GM11168 (cell line): Measurements from ENCODE around the gene APBA2.

Experiments used
- in situ Hi-C: fragments of 300-500 bp; cut with MboI; formaldehyde crosslinking; loops from one replicate; pipeline ENCODE4 v1.12.0; 2022; ENCODE audit warnings: low sequenced_read_pairs; ENCODE audit not compliant: unreplicated experiment

The APBA2 gene

GRCh38 chr15:29107971-29108645 lies 222.3 kb downstream of the APBA2 start:
- in situ Hi-C loops = no loop called here

GRCh38 chr15:29109762-29110161 lies 224.0 kb downstream of the APBA2 start:
- in situ Hi-C loops = no loop called here

- in situ Hi-C loops = no loop called here
Measured at GRCh38 chr15:29110176-29110575, 224.4 kb downstream of the APBA2 start.

DNA sequence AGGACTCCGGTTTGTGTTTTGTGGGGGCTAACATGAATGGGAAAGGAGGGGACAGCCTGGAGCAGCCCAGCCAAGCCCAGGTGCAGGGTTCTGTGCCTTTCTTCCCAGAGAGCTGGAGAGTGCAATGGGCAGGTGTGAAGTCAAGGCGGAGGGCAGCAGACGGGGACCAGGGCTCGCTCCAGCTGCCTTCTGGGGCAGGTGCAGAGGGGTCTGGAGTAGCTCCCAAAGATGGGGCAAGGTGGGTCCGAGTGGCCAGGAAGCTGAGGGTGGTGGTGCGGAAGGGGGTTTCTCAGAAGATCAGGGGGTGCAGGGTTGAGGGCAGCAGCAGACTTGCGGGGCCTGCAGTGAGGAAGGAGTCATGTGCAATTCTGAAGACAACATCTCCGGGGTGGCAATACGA lies 225.0 kb downstream of the APBA2 start:
- in situ Hi-C loops = no loop called here

DNA sequence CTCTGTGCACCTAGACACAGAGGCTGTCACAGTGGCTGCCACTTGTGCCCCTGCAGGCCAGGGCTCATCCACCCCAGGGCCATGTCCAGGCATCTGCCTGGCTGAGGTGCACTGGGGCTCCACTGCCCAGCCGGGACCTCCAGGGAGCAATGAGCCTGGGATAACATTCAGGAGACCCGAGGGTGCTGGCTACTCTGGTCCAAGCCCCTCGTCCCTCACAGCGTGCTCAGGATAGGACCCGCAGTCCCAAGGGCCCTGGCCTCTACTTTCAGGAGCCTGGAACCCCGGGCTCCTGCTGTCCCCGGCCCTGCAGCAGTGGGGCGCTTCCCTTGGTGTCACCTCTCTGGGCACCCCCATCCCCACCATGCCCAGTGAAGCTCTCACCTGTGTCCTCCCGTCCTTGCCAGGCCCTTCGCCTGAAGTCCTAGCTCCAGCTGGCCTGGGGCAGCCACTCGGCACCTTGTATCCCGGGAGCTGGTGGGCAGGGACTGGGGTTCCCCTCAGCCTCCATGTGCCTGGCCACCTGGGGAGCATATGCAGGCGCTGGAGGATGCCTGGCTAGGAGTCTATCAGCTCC lies 226.0 kb downstream of the APBA2 start:
- in situ Hi-C loops = no loop called here

GRCh38 chr15:29113336-29114220 lies 227.8 kb downstream of the APBA2 start:
- in situ Hi-C loops = no loop called here

DNA sequence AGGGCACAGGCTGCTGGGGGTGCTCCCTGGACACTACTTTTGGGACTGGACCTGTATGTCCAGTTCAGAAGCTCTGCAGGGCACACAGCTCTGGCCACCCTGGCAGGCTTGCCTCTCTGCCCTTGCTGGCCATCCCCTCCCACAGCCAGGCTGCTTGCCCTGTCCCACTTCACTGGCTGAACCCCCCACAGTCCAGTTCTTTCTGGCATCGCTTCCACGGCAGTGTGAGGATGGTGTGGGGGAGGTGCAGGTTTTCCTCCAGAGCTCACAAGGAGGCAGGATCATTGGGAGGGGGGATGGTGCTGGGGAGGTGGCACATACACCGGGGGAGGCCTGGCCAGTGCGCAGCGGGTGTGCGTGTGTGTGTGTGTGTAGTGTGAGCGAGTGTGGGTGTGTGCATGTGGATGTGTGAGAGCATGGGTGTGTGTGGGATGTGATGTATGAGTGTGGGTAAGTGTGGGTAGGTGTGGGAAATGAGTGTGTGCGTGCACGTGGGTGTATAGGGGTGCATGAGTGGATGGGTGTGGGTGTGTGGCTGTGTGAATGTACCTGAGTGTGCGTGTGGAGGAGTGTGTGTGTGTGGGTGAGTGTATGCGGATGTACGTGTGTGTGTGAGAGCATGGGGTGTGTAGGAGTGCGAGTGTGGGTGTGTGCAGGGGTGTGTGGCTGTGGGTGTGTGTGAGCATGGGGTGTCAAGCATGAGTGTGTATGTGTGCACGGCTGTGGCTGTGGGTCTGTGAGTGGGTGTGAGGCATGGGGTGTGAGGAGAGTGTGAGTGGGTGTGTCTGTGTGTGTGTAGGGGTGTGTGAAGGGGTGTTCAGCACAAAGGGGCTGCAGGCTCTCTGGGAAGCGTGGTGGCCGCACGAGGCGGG lies 228.7 kb downstream of the APBA2 start:
- in situ Hi-C loops = no loop called here

- in situ Hi-C loops = no loop called here
Measured at GRCh38 chr15:29115093-29115991, 229.6 kb downstream of the APBA2 start.

GRCh38 chr15:29116970-29117700 lies 231.4 kb downstream of the APBA2 start:
- in situ Hi-C loops = no loop called here

- in situ Hi-C loops = no loop called here
Measured at GRCh38 chr15:29117778-29118177, 232.0 kb downstream of the APBA2 start.

DNA sequence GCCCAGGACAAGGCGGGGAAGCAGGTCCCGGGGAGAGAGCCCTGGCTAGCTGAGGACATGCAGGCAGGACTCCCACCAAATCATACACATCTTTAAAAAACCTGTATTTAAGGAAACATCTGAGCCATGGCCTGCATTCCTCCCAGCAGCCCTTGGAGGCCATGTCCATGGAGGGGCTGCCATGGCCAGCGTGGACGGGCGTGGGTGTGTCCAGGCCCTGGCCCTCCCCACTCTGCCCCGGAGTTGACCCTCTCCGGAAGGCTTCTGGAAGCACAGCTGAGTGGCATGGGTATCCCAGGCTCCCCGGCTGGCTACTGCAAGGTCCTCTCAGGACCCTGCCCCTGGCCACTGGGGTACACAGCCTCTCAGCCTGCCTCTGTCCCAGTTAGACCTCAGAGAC lies 234.1 kb downstream of the APBA2 start:
- in situ Hi-C loops = no loop called here

GRCh38 chr15:29120593-29121368 lies 235.0 kb downstream of the APBA2 start:
- in situ Hi-C loops = no loop called here

- in situ Hi-C loops = no loop called here
Measured at GRCh38 chr15:29121369-29121656, 235.5 kb downstream of the APBA2 start.

- in situ Hi-C loops = no loop called here
Measured at GRCh38 chr15:29121907-29122306, 236.1 kb downstream of the APBA2 start.

- in situ Hi-C loops = no loop called here
Measured at GRCh38 chr15:29122506-29122905, 236.7 kb downstream of the APBA2 start.

GRCh38 chr15:29123171-29123570 lies 237.4 kb downstream of the APBA2 start:
- in situ Hi-C loops = no loop called here

DNA sequence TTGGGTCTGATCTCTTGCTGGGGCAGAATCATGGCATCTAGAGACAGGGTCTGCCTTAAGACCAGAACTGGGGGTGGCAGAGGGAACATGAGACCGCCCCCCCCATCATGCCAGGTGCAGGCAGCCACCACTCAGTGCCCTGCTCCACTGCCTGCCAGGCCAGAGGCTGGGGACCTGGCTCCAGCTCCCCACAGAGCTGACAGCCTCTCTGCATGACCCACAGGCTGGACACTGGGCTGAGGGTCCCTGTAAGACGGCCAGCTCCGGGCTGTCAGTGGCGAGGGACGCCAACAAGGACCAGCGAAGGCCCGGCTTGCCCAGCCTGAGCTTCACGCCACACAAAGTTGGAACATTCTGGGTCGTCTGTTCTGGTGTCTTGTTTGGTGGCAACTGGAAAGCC lies 238.2 kb downstream of the APBA2 start:
- in situ Hi-C loops = no loop called here
